GM20431 (cell line): ENCODE measurements around the gene CTCFL.
"Not testable (repeated sequence)": the region's sequence is repeated elsewhere in the genome, so short reads cannot be mapped to it uniquely, and the experiment has no call there.

Experiments
- in situ Hi-C: fragments of 300-500 bp; cut with MseI, MboI; formaldehyde crosslinking; loops from one replicate; pipeline ENCODE4 v1.15.0; 2020; ENCODE audit warnings: low sequenced_read_pairs; ENCODE audit not compliant: unreplicated experiment

CTCFL gene

GRCh38 chr20:57514273-57514751 lies 10.6 kb downstream of the CTCFL start:
- in situ Hi-C loops = no loop called here

- in situ Hi-C loops = no loop called here
Measured at GRCh38 chr20:57513199-57513598, 11.7 kb downstream of the CTCFL start.

- in situ Hi-C loops = no loop called here
Measured at GRCh38 chr20:57512432-57512831, 12.5 kb downstream of the CTCFL start.

GRCh38 chr20:57511709-57512108 lies 13.2 kb downstream of the CTCFL start:
- in situ Hi-C loops = not testable (repeated sequence)

GRCh38 chr20:57509665-57510237 lies 15.2 kb downstream of the CTCFL start:
- in situ Hi-C loops = no loop called here

GRCh38 chr20:57508831-57509230 lies 16.1 kb downstream of the CTCFL start:
- in situ Hi-C loops = no loop called here

GRCh38 chr20:57508381-57508780 lies 16.6 kb downstream of the CTCFL start:
- in situ Hi-C loops = no loop called here

GRCh38 chr20:57507477-57507876 lies 17.5 kb downstream of the CTCFL start:
- in situ Hi-C loops = no loop called here

GRCh38 chr20:57505979-57506378 lies 19.0 kb downstream of the CTCFL start:
- in situ Hi-C loops = no loop called here

GRCh38 chr20:57504411-57504810 lies 20.5 kb downstream of the CTCFL start:
- in situ Hi-C loops = no loop called here

GRCh38 chr20:57503035-57503658 lies 21.8 kb downstream of the CTCFL start:
- in situ Hi-C loops = no loop called here

- in situ Hi-C loops = no loop called here
Measured at GRCh38 chr20:57502336-57502700, 22.6 kb downstream of the CTCFL start.

- in situ Hi-C loops = no loop called here
Measured at GRCh38 chr20:57501461-57502335, 23.2 kb downstream of the CTCFL start.

GRCh38 chr20:57500962-57501361 lies 24.0 kb downstream of the CTCFL start:
- in situ Hi-C loops = no loop called here

GRCh38 chr20:57500235-57500634 lies 24.7 kb downstream of the CTCFL start:
- in situ Hi-C loops = no loop called here

- in situ Hi-C loops = loop anchor here (10.0 kb wide), 1 partner anchor 115 kb away; no protein-coding TSS in a partner anchor
Measured at GRCh38 chr20:57499676-57500075, 25.3 kb downstream of the CTCFL start.

GRCh38 chr20:57498425-57499400 lies 26.2 kb downstream of the CTCFL start:
- in situ Hi-C loops = loop anchor here (10.0 kb wide), 1 partner anchor 114 kb away; no protein-coding TSS in a partner anchor

GRCh38 chr20:57496592-57496991 lies 28.3 kb downstream of the CTCFL start:
- in situ Hi-C loops = loop anchor here (10.0 kb wide), 1 partner anchor 112 kb away; no protein-coding TSS in a partner anchor

- in situ Hi-C loops = loop anchor here (10.0 kb wide), 1 partner anchor 111 kb away; no protein-coding TSS in a partner anchor
Measured at GRCh38 chr20:57495978-57496377, 29.0 kb downstream of the CTCFL start.
